G401.6 (cell line): ENCODE measurements around the gene IL1RAPL2.
"Not testable (repeated sequence)": the region's sequence is repeated elsewhere in the genome, so short reads cannot be mapped to it uniquely, and the experiment has no call there.

Experiments used
- FAIRE-seq: peaks from 2 replicates; lab custom pipeline; 2012; peaks lifted over from hg19 to GRCh38; lab: Jason Lieb, UNC

Gene IL1RAPL2

DNA sequence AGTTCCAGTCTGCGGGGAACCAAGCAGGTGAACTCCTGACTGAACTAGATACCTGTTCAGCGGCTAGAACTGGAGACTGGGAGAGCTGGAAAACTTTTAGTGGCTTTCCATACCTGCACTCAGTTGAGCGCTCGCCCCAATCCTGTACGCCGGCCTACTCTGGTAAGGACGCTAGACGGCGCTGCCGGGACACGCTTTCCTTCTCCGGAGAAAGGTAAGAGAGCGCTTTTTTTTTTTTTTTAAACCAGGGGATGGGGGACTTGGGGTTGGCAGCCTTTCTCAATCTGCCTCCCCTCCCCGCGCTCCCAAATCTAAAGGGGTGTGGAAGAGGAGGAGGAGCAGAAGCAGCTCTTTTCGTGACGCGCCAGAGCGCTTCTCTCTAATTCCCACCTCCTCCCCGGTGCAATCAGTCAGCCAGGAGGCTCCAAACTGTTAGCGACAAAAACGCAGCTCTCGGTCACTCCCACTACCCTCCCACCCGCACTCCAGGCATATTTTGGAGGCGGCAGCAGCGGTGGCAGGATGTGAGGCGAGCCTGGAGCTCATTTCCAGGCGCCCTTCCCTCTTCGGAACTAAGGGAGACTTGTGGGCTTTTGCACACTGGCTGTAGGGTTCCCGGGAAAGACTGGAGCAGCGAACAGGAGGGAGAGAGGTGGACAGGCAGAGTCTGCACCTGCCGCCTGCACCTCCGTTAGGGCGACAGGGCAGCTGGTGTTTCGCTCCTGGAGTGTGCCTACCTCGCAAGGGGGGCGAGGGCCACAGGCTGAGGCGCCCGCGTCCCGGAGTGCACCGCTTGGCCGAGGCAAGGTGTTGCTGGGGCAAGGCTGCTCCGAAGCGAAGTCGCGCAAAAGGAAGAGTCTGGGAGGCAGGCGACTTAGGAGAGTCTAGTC is at the start of gene IL1RAPL2:
TSS of gene IL1RAPL2 (plus strand) at position 409 of the 890 bp plus-strand sequence.
- no peak for FAIRE-seq

DNA sequence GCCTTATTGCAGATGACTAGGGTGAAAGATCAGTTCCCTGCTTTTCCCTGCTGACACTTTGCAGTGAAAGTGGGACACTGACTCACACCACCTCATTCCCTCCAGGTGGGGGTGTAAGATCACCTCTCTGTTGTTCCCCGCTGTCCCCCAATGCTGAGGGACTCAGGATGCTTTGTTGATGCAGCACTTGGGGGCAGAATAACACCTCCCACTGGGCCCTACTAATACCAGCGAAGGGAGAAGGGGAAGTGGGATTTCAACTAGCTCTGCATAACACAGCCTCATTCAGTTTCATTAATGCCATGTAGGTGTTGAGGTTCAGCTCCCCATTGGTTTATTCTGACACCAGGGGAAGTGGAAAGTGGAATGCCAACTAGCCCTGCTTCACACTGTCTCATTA is 43.6 kb upstream of the IL1RAPL2 start:
- FAIRE-seq: no peak

DNA sequence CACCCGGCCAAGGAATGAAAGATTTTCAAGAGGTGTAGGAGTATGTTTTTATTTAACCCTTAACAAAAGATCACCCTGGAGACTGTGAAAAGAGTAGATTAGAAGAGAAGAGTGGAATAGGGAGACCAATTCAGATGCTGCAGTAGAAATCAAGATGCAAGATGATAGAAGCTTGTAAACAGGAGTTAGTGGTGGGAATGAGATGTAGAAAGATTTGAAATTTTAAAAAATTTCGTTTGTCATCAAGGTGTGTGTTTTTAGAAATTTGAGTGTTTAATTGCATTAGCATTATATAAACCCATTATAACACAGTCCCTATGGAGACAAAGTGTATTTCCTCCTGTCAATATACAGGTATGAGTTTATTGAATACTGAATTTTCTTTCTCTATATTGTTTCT is 42.1 kb upstream of the IL1RAPL2 start:
- FAIRE-seq: no peak

DNA sequence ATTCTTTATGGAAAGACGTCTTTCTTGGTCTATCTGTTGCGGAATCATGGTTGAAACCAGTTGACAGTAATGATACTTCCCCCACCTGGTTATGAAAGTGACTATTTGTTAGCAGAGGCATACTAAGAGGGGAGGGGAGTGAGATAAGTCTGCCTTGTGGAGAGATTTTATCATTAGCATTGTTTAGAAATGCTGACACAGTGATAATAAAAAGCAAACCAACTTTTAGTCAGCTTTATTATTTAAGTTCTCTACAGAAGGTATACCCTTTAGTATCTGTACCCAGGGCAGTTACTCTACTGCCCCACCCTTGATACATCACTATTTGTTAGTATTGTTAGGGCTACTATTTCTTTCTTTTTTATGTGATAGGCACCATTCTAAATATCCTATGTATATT is 26.9 kb upstream of the IL1RAPL2 start:
- FAIRE-seq: no peak

DNA sequence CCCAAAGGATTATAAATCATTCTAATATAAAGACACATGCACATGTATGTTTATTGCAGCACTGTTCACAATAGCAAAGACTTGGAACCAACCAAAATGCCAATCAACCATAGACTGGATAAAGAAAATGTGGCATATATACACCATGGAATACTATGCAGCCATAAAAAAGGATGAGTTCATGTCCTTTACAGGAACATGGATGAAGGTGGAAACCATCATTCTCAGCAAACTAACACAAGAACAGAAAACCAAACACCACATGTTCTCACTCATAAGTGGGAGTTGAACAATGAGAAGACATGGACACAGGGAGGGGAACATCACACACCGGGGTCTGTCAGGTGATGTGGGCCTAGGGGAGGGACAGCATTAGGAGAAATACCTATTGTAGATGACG is 23.6 kb upstream of the IL1RAPL2 start:
- not testable (repeated sequence) for FAIRE-seq

DNA sequence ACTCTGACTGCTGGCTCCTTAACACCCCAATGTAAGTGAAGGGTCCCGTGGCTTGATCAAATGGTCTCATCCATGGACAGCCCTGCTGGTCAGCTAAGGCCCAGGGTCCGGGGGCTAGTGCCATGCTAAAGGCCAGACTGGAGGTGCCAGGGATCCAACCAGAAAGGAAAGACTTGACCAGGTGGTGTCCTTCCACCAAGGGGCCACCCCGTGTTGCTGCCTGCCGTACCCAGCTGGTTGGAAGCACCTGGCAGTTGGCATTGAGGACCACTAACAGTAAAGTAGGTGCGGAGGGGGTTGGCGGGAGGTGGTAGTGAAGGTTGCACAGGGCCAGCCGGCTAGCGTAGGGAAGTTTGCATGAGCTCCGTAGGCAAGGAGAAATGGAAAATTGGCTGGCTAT is 1.7 kb upstream of the IL1RAPL2 start:
- no peak for FAIRE-seq

DNA sequence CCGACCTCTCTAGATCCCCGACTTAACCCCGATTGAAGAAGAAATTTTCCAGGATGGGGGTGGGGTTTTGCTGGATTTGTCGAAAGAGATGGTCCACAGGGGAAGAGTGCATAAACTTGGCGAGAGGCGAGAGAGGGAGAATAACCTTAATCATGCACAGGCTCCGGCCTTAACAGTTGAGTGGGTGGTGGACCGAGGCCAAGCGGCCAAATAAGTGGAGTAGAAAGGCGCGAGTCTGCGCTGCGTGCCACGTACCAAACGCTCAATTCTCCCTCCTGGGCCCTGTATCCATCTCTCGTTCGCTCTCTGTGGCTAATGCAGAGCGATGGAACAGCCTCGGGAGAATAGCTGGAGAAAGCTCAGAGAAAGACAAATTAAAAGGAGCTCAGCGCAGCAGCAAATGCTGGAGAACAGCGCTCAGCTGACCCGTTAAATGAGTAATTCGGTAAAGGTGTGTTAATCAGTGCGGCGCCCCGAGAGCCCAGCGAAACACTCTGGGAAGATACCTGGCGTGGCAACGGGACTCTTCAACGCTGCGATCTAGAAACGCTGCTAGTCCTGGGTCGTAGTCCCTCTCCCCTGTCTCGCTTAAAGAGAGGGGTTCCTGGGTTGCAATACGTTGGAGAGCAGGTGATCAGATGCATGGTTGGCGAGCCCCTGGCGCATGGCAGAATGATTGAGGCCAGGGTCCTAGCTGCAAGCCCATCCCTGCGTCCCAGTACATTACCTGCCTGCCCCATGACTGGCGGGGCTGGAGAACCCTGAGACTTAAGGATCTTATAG is 887 bp upstream of the IL1RAPL2 start:
- FAIRE-seq: no peak

DNA sequence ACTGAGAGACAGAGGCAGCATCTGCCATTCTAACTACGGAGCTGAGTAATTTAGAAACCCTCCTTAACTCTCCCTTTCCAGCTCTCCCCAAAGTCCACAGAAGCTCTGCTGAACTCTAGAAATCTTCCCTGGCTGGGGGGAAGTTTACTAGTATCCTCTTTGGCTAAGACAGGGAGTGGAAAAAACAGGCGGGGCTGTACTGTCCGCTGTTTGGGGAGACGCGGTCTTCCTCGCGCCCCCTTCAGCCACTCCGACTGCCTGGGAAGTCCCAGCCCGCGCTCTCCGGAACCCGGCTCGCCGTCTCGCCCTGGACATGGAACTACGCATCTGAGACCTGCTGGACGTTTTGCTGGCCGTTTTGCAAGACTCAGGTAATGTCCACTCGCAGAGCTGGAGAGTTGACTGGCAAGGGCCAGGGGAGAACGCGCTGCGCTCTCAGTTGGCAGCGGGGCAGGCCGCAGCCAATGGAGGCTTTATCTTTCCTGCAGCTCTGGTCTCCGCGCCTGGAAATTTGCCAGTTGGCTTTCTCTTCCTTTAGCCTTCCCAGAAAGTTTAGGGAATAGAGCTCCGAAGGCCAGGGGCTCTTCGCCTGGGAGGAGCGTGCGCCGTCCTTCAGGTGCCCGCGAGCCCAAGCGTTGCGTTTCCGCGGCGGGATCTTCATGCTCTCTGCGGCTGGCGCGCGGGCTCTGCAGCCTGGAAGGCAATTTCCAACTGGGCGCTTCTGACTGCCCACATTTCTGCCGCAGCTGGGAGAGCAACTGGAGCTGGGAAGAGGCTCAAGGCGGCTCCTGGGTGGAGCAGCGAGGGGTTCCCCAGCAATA is 892 bp downstream of the IL1RAPL2 start:
- no peak for FAIRE-seq

DNA sequence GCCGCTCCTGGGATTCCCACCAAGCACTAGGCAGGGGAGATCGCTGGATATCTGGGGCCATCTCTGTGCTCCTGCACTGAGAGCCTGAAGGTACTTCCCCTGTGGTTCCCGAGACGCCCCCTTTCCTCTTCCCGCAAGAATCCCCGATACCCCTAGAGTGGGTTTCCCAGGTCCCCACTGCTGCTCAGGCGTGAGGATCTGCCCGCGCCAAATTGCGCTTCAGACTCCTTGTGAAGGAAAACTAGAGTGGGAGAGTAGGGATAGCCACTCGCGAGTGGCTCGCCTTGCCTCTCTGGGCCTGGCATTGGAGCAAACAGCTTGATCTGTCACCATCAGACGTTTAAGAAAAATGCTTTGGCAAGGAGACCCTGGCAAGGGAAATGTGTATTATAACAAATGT is 1.5 kb downstream of the IL1RAPL2 start:
- no peak for FAIRE-seq

DNA sequence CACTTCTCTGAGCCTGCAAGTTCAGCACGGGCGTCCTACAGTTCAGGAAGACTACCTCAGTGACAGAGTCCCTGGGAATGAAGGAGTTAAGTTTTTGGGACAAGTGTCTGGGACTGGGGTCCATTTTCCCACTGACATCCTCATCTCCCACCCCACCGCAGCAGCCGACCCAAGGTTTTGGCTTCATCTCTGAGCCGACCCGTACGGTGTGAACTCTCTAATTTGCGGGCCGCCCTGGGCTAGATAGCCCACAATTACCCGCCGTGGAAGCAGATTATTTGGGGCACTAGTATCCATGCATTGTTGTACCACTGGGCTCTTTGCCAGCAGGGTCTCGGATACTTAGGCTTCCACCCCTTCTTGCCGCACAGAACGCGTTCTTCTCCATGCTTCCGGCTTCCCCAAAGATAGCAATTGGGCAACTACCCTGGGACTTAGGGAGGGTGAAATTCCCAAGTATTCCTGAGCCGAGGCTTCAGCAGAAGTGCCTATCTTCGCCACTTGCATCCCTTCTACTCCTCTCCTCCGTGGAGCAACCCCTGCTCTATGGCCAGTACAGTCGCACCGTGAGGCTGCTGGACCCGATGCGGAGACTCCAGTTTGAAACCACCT is 2.4 kb downstream of the IL1RAPL2 start:
- no peak for FAIRE-seq

DNA sequence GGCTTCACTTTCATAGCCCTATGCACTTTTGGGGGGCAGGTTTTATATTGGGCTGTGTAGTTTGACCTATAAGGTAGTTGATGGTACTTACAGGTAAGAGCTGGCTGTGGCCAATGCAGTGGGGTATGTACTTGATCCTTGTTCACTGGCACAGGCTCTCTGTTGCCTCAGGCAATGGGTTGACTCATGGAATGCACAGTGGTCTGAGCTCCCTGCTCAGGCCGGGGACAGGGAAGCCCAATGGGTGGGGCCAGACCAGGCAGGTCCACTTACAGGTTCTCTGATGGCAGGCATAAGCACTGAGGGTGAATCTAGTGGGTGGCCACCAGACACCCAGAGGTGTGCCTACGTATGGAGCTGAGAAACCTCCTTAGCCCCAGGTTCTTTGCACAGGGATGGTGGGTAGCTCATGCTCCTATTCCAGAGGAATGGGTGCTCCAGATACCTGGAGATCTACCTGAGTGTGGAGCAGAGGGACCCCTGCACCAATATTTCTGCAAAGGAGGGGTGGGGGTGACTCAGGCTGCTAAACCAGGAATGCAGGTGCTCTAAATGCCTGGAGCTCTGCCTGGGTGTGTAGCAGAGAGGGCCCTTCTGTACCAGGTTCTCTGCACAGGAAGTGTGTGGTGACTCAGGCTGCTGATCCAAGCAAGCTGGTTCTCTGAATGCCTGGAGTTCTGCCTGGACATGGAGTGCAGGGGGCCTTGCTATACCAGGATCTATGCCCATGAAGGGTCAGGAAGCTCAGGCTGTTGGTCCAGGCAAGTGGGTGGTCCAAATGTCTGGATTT is 52.3 kb downstream of the IL1RAPL2 start:
- no peak for FAIRE-seq

DNA sequence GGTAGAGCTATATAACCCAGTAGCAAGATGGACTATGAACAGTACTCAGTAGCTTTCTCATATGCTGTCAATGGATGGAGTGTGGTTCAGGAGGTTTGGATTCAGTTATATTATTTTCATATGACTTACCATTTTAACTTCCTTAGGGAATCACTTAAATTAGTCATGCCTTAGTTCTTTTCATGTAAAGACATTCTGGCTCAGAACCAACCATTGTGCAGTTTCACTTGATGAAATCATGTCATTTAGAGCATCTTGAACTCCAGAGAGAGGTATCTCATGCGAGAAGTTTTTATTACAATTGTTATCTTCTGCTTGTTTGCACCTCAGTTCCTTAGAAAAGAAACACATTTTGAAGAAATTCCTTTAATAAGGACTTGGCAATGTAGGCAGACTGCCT is 55.8 kb downstream of the IL1RAPL2 start:
- FAIRE-seq: no peak

DNA sequence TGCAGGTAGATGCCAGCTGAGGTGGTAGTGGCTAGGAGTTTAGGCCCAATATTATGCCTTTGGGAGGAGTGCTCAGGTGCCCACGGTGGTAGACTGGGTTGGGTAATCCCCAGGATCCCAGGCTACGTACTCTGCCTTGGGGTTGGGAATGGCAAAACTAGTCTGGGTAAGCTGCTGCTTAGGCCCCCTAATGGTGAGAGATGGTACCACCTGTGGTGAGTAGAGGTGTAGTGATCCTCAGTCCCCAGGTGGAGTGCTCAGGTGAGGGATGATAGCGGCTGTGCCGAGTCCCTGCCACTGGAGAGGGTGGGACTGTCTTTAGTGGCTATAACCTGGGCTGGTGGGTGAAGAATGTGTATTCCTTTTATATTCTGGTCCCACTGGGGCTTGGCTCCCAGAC is 75.2 kb downstream of the IL1RAPL2 start:
- FAIRE-seq: no peak

DNA sequence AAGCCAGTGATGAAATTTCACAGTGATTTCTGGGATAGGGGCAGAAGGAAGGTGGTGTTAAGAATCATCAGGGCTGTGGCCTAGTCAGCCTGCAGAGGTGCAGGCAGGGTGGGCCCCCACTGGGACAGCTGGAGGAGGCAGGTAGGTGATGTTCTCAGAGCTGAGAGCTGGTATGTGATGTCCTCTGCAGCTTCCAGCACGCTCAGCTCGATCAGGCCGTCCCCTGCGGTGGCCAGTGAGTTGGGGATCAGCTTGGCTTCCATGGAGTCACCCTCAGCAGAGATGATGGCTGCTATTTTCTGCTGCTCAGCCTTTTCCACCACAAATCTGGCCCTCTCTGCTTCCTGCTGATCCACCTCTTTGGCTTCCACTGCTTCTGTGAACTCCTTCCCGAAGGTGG is 81.1 kb downstream of the IL1RAPL2 start:
- no peak for FAIRE-seq

DNA sequence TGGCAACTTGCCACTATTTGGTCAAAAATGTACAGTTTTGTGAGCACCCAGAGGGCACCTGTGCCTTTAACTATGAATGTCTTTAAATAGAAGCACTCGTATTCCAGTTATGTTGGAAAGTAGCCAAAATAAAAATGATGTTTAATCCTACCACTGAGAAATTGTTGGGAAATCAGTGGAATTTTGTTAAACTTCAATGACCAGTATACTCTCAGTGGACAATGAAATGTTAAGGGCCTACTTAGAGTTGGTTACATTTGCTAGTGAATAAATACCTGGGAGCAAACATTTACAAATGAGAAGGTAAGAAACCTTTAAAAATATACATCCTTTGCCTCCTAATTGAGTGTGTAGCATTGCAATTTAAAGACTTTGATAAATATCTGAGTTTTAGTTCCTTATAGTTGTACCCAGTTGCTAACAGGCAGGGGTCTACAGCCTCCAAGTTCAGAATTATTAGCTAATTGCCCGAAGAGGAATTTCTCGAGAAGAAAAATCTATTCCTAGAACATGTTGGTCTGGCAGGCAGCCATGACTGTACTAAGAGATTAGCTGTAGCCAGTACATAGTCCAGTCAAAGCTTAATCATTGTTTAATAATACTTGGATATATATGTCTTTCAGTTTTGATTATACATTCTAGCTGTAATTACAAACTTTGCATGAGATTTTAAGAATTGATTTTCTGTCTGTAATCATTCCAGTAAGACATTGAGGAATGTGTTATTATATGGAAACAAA is 93.2 kb downstream of the IL1RAPL2 start:
- FAIRE-seq: no peak

DNA sequence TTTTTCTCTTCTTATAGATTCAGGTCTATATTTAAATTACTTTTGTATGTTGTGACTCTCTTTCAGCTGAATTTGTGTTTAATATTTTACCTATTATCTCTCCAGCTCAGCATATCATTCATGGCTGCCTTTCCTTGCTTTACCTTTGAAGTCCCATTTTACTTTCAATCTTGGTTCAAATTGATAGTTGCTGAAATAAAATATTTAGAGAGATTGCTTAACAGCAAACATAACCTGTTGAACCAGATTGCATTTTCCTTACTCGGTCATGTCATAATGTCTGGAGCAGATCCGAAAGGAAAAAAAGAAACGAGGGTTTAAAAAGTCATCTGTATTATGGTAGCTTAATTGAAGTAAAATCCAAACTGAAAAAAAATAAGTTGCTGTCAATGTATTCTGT is 94.1 kb downstream of the IL1RAPL2 start:
- no peak for FAIRE-seq

DNA sequence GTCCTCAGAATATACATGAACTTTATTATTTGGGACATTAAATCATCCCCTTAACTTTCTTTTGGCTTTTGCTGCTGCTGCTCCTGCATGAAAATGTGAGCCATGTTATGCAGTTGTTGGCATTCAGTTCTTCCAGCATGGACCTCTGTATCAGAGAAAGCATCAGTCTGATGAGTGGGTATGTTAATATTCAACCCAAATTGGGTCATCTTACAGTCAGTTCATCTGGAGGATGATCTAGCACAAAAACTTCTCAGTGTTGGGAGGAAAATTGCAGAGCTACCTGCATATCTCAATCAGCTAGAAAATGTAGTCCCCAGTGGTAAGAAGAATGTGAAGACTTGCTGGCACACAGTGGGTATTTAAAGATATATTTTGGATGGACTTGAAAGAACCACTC is 96.7 kb downstream of the IL1RAPL2 start:
- no peak for FAIRE-seq

DNA sequence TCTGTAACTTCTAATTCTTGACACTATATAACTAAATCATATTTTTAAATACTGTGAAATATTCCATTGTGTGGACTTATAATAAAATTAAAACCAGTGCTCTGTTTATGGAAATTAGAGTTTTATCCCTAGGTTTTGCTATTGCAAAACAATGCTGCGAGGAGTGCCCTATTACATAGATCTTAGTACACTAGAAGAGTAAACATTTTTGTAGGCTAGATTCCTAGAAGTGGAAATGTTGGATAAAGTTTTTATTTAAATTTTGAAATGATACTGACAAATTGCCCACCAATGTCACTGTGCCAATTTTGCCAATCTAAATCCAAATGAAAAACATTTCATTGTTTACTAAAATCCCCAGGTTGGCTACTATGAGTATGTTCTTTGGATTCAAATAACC is 99.7 kb downstream of the IL1RAPL2 start:
- no peak for FAIRE-seq

DNA sequence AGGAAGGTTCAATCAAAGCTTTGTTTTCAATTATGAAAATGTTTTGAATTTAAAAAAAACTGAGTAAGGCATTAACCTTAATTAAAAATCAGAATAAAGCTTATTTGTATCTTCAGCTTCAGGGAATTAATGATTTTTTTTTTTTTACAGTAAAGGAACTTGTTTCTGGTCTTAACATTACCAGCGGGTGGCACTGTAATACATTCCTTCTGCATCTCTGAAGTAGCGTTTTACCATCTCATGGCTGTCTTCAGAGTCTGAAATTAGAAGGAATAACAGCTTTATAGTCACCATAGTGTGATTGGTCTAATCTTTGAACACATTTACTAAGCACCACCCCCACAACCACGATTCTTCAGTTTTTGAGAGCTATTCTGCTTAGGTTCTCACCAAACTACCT is 102.6 kb downstream of the IL1RAPL2 start:
- no peak for FAIRE-seq

DNA sequence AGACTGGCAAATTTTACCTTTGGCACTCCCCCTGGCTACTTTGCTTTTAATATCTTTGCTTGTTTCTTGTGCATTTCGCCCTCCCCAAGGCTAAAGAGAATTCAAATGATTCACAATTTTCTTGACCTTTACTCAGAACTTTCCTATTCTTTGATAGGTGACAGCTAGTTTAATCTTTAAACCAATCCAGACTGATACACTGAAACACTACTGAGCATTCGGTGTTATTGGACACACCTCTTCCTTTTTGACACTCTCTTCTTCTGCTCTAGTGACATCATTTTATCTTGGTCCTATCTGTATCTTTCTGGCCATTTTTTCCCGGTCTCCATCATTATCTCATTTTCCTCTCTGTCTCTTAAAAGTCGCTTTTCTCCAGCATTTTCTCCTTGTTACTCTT is 103.1 kb downstream of the IL1RAPL2 start:
- no peak for FAIRE-seq

DNA sequence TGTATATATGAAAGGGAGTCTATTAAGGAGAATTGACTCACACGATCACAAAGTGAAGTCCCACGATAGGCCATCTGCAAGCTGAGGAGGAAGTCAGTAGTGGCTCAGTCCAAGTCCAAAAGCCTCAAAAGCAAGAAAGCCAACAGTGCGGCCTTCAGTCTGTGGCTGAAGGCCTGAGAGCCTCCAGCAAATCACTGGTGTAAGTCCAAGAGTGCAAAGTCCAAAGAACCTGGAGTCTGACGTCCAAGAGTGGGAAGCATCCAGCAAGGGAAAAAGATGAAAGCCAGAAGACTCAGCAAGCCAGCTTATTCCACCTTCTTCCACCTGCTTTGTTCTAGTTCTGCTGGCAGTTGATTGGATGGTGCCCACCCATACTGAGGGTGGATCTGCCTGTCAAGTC is 104.1 kb downstream of the IL1RAPL2 start:
- no peak for FAIRE-seq
